Measurements from ENCODE around the gene TBC1D12. TPM values are rescaled to one million over a fixed set of nuclear protein-coding genes. Genes with fewer than 3 reads are reported as not detected.
"Not testable (repeated sequence)": the region's sequence is repeated elsewhere in the genome, so short reads cannot be mapped to it uniquely, and the experiment has no call there.

TBC1D12 gene
- total RNA-seq, 4 donors from 2014 or later, result 17.5 to 28.2 (median 18.7) TPM

DNA sequence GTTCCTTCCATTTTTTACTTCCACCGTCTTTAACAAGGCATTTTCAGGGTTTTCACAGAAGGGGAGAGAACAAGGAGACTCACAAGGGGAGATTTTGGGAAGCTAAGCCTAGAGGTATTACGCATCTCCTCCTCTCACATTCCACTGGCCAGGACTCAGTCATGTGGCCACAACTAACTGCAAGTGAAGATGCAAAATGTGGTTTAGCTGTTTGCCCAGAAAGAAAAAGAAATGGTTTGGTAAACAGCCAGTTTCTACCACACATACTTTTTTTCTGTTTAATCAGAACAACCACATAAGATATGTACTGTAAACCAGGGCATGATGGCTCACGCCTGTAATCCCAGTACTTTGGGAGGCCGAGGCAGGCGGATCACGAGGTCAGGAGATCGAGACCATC lies 121.8 kb downstream of the TBC1D12 start:
- Histone ChIP-seq H3K27ac (no peak overlapping the region), H3K4me1 (no peaks in the 10 kb centered on the region), H3K36me3 (peaks cover 0 to 2% of the 10 kb centered on the region in 2 donors), H3K27me3 (no peaks in the 10 kb centered on the region), H3K9me3 (no peaks in the 10 kb centered on the region), H3K4me3 (replicated peaks in 1 of 3) (no peak overlapping the region)
- intact Hi-C loops (cut with DNase I), result no loop called here
- DNase-seq, result no peak
- 96 to 97% methylated on average over 7 of the region's 7 CpGs for WGBS, 2 donors
- TF ChIP-seq POLR2A (IDR thresholded peaks at IDR 0.05), result no peak
- TF ChIP-seq, protein P1, sequence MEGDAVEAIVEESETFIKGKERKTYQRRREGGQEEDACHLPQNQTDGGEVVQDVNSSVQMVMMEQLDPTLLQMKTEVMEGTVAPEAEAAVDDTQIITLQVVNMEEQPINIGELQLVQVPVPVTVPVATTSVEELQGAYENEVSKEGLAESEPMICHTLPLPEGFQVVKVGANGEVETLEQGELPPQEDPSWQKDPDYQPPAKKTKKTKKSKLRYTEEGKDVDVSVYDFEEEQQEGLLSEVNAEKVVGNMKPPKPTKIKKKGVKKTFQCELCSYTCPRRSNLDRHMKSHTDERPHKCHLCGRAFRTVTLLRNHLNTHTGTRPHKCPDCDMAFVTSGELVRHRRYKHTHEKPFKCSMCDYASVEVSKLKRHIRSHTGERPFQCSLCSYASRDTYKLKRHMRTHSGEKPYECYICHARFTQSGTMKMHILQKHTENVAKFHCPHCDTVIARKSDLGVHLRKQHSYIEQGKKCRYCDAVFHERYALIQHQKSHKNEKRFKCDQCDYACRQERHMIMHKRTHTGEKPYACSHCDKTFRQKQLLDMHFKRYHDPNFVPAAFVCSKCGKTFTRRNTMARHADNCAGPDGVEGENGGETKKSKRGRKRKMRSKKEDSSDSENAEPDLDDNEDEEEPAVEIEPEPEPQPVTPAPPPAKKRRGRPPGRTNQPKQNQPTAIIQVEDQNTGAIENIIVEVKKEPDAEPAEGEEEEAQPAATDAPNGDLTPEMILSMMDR (IDR thresholded peaks at IDR 0.05), result no peak

DNA sequence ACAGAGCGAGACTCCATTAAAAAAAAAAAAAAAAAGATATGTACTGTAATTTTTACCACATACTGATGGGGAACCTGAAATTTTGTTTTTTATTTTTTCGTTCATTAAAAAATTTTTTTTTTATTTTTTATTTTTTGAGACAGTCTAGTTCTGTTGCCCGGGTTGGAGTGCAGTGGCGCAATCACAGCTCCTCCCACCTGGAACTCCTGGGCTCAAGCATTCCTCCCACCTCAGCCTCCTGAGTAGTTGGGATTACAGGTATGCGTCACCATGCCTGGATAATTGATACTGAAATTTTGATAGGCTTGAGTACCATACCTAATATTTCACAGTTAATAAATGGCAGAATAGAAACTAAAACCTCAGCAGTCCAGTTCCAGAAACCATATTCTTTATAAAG lies 122.4 kb downstream of the TBC1D12 start:
- no peak for TF ChIP-seq POLR2A (IDR thresholded peaks at IDR 0.05)
- TF ChIP-seq, protein P1 (IDR thresholded peaks at IDR 0.05), result no peak
- Histone ChIP-seq H3K36me3 (peaks cover 0 to 2% of the 10 kb centered on the region in 2 donors), H3K4me1 (no peaks in the 10 kb centered on the region), H3K27me3 (no peaks in the 10 kb centered on the region), H3K27ac (no peak overlapping the region), H3K4me3 (replicated peaks in 1 of 3) (no peak overlapping the region), H3K9me3 (no peaks in the 10 kb centered on the region)
- intact Hi-C loops (cut with DNase I), result no loop called here
- no peak for DNase-seq
- WGBS, 2 donors, result 95 to 99% methylated on average over 5 of the region's 5 CpGs

GRCh38 chr10:94531550-94531949 lies 129.2 kb downstream of the TBC1D12 start:
- H3K27ac ChIP-seq; intact Hi-C loops (cut with DNase I); DNase-seq; H3K9me3 ChIP-seq; H3K27me3 ChIP-seq; H3K36me3 ChIP-seq; H3K4me1 ChIP-seq; H3K4me3 ChIP-seq (replicated peaks in 1 of 3): not testable (repeated sequence)

- no peak for DNase-seq
- TF ChIP-seq, protein P1 (IDR thresholded peaks at IDR 0.05), result no peak
- no peak for TF ChIP-seq POLR2A (IDR thresholded peaks at IDR 0.05)
- Histone ChIP-seq H3K27ac (no peak overlapping the region), H3K27me3 (no peaks in the 10 kb centered on the region), H3K9me3 (no peaks in the 10 kb centered on the region), H3K4me3 (replicated peaks in 1 of 3) (no peak overlapping the region), H3K36me3 (no peaks in the 10 kb centered on the region), H3K4me1 (no peaks in the 10 kb centered on the region)
- WGBS, 2 donors, result 93 to 98% methylated on average over 1 of the region's 1 CpG
- intact Hi-C loops (cut with DNase I), result no loop called here
Observed at GRCh38 chr10:94533027-94533426, 130.7 kb downstream of the TBC1D12 start.

DNA sequence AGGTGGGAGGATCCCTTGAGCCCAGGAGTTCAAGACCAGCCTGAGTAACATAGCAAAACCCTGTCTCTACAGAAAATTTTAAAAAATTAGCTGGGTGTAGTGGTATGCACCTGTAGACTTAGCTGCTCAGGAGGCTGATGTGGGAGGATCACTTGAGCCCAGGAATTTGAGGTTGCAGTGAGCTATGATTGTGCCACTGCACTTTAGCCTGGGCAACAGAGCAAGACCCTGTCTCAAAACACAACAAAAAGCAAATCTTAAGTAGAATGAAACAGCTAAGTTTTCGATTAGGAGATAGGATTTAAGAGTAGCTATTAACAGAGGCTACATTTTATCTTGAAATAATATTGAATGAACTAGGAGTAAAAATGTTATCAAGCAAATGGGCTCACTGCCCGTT lies 139.9 kb downstream of the TBC1D12 start:
- H3K27ac ChIP-seq; H3K4me3 ChIP-seq (replicated peaks in 1 of 3); intact Hi-C loops (cut with DNase I); H3K36me3 ChIP-seq; H3K9me3 ChIP-seq; H3K27me3 ChIP-seq; DNase-seq: not testable (repeated sequence)
- 92% methylated on average over 2 of the region's 2 CpGs for WGBS, 2 donors
- H3K4me1 ChIP-seq, result peaks cover 0 to 14% of the 10 kb centered on the region in 2 donors

DNA sequence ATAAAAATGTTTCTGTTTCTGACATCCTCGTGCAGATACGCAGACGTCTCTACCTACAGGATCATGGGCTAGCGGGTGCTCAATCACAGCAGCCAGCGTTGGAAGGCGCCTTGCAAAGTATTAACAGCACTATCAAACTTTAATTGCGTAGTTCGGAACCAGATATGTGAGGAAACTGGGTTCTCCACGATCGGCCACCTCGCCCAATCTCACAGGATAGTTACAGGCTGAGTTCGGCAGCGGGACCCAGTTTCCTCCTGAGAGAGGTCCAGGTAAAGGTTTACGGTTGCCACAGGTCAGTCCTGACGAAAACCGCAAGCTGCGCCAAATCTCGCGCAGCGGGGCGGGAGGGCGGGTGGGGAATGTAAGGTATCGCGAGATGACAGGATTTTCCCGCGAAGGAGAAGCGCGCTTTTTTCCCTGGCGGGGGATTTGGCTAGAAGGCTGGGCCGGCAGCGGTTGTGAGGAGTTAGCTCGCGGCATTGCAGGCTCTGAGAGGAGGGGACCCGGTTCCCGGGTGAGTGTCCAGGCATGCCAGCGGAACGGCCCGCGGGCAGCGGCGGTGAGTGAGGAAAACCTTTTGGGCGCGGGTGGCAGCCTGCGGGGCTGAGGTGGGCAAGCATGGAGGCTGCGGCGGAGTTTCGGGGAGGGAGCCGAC lies 143.2 kb downstream of the TBC1D12 start, which contains the start of gene HELLS:
HELLS (plus strand) TSS at position 398 of the 658 bp plus-strand sequence; CDS start at position 532, 134 bp downstream.
- Histone ChIP-seq H3K27ac (peak within 1 kb of the TSS in 2 of 3 donors; percentile 29 to 46), H3K4me3 (replicated peaks in 1 of 3) (peak within 1 kb of the TSS; percentile 11 to 62 (median 61)), H3K9me3 (no peaks in the 10 kb centered on the region), H3K36me3 (no peaks in the 10 kb centered on the region), H3K27me3 (no peaks in the 10 kb centered on the region), H3K4me1 (peaks cover 0 to 14% of the 10 kb centered on the region in 2 donors)
- peak in 1 of 2 donors; percentile 31 for TF ChIP-seq POLR2A (IDR thresholded peaks at IDR 0.05)
- TF ChIP-seq, protein P1 (IDR thresholded peaks at IDR 0.05), result peak in 1 of 6 experiments; percentile 11
- DNase-seq, result peak; percentile 77 to 86
- intact Hi-C loops (cut with DNase I), result no loop called here
- WGBS, 2 donors, result 0 to 1% methylated on average over 32 to 37 of the region's 48 CpGs
